HEK293T (cell line): Measurements from ENCODE around the gene TOR1AIP1.

Experiments
- CTCF ChIA-PET: fragments of 350-600 bp; formaldehyde crosslinking; extraction: SDS; loops from one replicate; lab custom pipeline; 2021; ENCODE audit warnings: antibody characterized with exemption, inconsistent platforms; lab: Yijun Ruan, JAX
- POLR2A ChIA-PET: fragments of 350-600 bp; formaldehyde crosslinking; extraction: SDS; loops from one replicate; lab custom pipeline; 2020; ENCODE audit warnings: antibody characterized with exemption, inconsistent platforms; lab: Yijun Ruan, JAX
- DNase-seq: peaks from one replicate; pipeline ENCODE4 v3.0.0; 2012; ENCODE audit warnings: mixed read lengths; ENCODE audit errors: extremely low spot score
- ARNT ChIP-seq: fragments of 450-650 bp; IDR thresholded peaks from 2 replicates; pipeline ENCODE4 v1.6.1; 2017; ENCODE audit warnings: mild to moderate bottlenecking
- BHLHE40 ChIP-seq: fragments of 450-650 bp; IDR thresholded peaks from 2 replicates; pipeline ENCODE4 v1.6.1; 2016; ENCODE audit warnings: mild to moderate bottlenecking, moderate library complexity, borderline replicate concordance
- CTBP1 ChIP-seq: fragments of 450-650 bp; IDR thresholded peaks from 2 replicates; pipeline ENCODE4 v1.6.1; 2016; ENCODE audit warnings: borderline replicate concordance
- ELF4 ChIP-seq: fragments of 450-650 bp; IDR thresholded peaks from 2 replicates; pipeline ENCODE4 v1.6.1; 2017; ENCODE audit warnings: antibody characterized with exemption
- FOXA1 ChIP-seq: fragments of 450-650 bp; IDR thresholded peaks from 2 replicates; pipeline ENCODE4 v1.6.1; 2016; ENCODE audit warnings: mild to moderate bottlenecking
- FOXK2 ChIP-seq: fragments of 450-650 bp; IDR thresholded peaks from 2 replicates; pipeline ENCODE4 v1.6.1; 2016; ENCODE audit warnings: mild to moderate bottlenecking
- FOXM1 ChIP-seq: fragments of 450-650 bp; IDR thresholded peaks from 2 replicates; pipeline ENCODE4 v1.6.1; 2017; ENCODE audit warnings: mild to moderate bottlenecking, borderline replicate concordance
- HDGF ChIP-seq: fragments of 450-650 bp; IDR thresholded peaks from 2 replicates; pipeline ENCODE4 v1.6.1; 2017; ENCODE audit warnings: antibody characterized with exemption, borderline replicate concordance
- L3MBTL2 ChIP-seq: fragments of 450-650 bp; conservative IDR thresholded peaks from 2 replicates; pipeline ENCODE4 v1.6.1; 2016; ENCODE audit warnings: mild to moderate bottlenecking
- LEF1 ChIP-seq: fragments of 450-650 bp; IDR thresholded peaks from 2 replicates; pipeline ENCODE4 v1.6.1; 2017; ENCODE audit warnings: mild to moderate bottlenecking, borderline replicate concordance
- NFRKB ChIP-seq: fragments of 450-650 bp; IDR thresholded peaks from 2 replicates; pipeline ENCODE4 v1.6.1; 2016; ENCODE audit warnings: mild to moderate bottlenecking, moderate library complexity
- PKNOX1 ChIP-seq: fragments of 450-650 bp; IDR thresholded peaks from 2 replicates; pipeline ENCODE4 v1.6.1; 2016
- SP1 ChIP-seq: fragments of 450-650 bp; IDR thresholded peaks from 2 replicates; pipeline ENCODE4 v1.6.1; 2017
- SUZ12 ChIP-seq: fragments of 450-650 bp; IDR thresholded peaks from 2 replicates; pipeline ENCODE4 v1.6.1; 2016; ENCODE audit warnings: mild to moderate bottlenecking
- TARDBP ChIP-seq: fragments of 450-650 bp; IDR thresholded peaks from 2 replicates; pipeline ENCODE4 v1.6.1; 2016
- ZNF384 ChIP-seq: fragments of 450-650 bp; IDR thresholded peaks from 2 replicates; pipeline ENCODE4 v1.6.1; 2016

The TOR1AIP1 gene

GRCh38 chr1:179926850-179927205 is 44.7 kb downstream of the TOR1AIP1 start:
- DNase-seq, result no peak
- TF ChIP-seq ZNF384 (no peak), ARNT (no peak), L3MBTL2 (no peak), SP1 (no peak), PKNOX1 (no peak), HDGF (no peak), FOXM1 (no peak), FOXA1 (no peak), TARDBP (no peak), LEF1 (no peak), FOXK2 (no peak), NFRKB (no peak), CTBP1 (no peak), BHLHE40 (no peak)
- POLR2A ChIA-PET, result interaction anchor here (2.2 kb wide), 1 partner anchor 44 kb away, joined by 12 read pairs; the partner anchor contains the start of gene TOR1AIP1
- CTCF ChIA-PET, result no interaction called here

GRCh38 chr1:179929955-179930798 is 48.1 kb downstream of the TOR1AIP1 start:
- ChIA-PET CTCF (no interaction called here), POLR2A (interaction anchor here (0.8 to 1.8 kb wide), 4 partner anchors 24 to 225 kb away, joined by 3 to 6 read pairs (median 5); partner anchors contain the start of genes CEP350 and QSOX1)
- TF ChIP-seq LEF1, result no peak
- no peak for TF ChIP-seq ELF4
- no peak for TF ChIP-seq FOXA1
- no peak for DNase-seq

- ChIA-PET POLR2A (interaction anchor here (0.8 to 1.8 kb wide), 4 partner anchors 23 to 224 kb away, joined by 3 to 6 read pairs (median 5); partner anchors contain the start of genes CEP350 and QSOX1), CTCF (interaction anchor here (0.6 kb wide), 1 partner anchor 13 kb away, joined by 3 read pairs; no protein-coding TSS in a partner anchor)
- DNase-seq, result peak; percentile 58
- TF ChIP-seq CTBP1, result 0 out of 2 replicates have a peak, but pooled peaks have one; percentile 8
- no peak for TF ChIP-seq ZNF384
- TF ChIP-seq FOXA1, result no peak
These were observed 48.8 kb downstream of the TOR1AIP1 start for GRCh38 chr1:179930867-179931266.

GRCh38 chr1:179933219-179933618 is 51.1 kb downstream of the TOR1AIP1 start:
- ChIA-PET POLR2A (interaction anchor here (1.6 to 2.8 kb wide), 2 partner anchors 21 to 51 kb away, joined by 5 to 10 read pairs; partner anchors contain the start of genes CEP350 and TOR1AIP1), CTCF (interaction anchor here (0.7 kb wide), 1 partner anchor 1220 kb away, joined by 3 read pairs; no protein-coding TSS in a partner anchor)
- no peak for TF ChIP-seq CTBP1
- TF ChIP-seq SUZ12, result no peak
- TF ChIP-seq L3MBTL2, result no peak
- no peak for TF ChIP-seq FOXM1
- no peak for TF ChIP-seq LEF1
- no peak for TF ChIP-seq NFRKB
- TF ChIP-seq FOXK2, result no peak
- TF ChIP-seq ZNF384, result no peak
- TF ChIP-seq BHLHE40, result no peak
- TF ChIP-seq SP1, result no peak
- TF ChIP-seq TARDBP, result no peak
- no peak for TF ChIP-seq PKNOX1
- no peak for TF ChIP-seq HDGF
- TF ChIP-seq ELF4, result no peak
- TF ChIP-seq FOXA1, result no peak
- no peak for TF ChIP-seq ARNT
- no peak for DNase-seq

GRCh38 chr1:179935909-179936496 is 53.9 kb downstream of the TOR1AIP1 start:
- ChIA-PET CTCF (interaction anchor here (0.9 kb wide), 1 partner anchor 68 kb away, joined by 3 read pairs; no protein-coding TSS in a partner anchor), POLR2A (no interaction called here)
- TF ChIP-seq SUZ12 (no peak), FOXA1 (no peak), HDGF (no peak), FOXM1 (no peak), CTBP1 (no peak), SP1 (no peak), ZNF384 (no peak), BHLHE40 (no peak), FOXK2 (no peak), TARDBP (no peak), LEF1 (no peak), PKNOX1 (no peak), ARNT (no peak), NFRKB (no peak)
- DNase-seq, result no peak
